HG03442 (cell line): ENCODE data around the gene DCAKD.
"Not testable (repeated sequence)": the region's sequence is repeated elsewhere in the genome, so short reads cannot be mapped to it uniquely, and the experiment has no call there.

ENCODE experiments used
- ATAC-seq: cut with Tn5 transposase; IDR thresholded peaks from one replicate; pipeline ENCODE4 v1.9.1; 2021; ENCODE audit warnings: mild to moderate bottlenecking, moderate library complexity; ENCODE audit not compliant: unreplicated experiment

The DCAKD gene

DNA sequence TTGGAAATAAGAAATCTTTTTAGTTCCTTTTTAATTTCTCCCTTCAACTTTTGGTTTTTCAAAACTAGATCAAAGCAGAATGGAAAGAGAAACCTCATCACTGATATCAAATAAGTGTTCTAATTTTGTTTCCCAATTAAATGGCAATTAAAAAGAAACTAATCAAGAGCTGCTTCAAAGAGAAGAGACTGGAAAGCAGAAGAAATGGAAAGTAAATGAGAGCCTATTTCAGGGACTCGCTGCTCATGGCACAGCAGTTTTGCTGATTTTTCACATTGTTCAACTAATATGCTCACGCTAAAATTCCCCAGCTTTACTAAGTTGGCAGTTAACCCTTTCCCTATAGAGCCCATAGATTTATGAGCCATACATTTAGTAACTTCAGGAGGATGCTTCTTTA, 16.2 kb upstream of the DCAKD start:
- no peak for ATAC-seq

DNA sequence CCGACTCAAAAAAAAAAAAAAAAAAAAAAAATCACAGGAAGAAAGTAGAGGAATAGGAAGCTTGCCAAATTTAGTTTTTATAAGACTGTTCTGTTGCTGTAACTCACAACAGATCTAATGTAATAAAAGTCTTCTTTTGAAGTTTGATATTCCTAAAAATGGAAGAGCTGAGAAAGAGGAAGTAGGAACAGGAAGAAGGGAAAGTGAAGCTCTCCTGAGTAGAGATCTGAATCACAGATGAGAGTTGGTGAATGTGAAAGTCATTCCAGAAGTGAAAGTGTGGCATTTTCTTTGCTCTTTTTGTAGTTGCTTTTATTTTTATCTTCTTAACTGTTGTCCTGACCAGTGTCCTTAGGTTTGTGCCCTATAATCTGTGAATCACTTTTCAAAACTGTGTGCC, 11.8 kb upstream of the DCAKD start:
- ATAC-seq, result no peak

DNA sequence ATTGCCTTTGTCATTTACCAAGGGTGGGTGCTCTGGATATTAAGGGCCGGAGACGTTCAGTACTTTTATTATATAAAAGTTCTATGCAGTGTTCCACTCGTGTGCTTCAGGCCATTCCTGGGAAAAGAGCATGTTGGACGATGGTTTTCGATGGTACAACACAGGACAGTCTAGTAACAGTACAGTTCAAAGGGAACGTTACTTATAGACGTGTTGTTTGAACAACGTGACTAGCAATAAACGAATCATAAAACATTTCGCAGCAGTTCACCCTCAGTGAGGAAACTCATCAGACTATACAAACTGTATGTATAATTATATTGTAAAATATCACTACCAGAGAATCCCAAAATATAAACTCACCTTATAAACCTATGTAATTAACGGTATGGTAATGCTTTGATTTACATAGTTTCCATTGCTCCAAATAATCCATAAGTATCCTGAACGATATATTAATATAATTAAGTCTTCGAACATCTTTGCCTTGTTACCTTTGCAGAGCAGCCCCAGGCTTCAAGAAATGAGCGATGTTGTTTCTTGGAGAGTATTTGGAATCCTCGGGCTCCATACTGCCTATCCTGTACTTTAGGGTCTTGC, 10.3 kb upstream of the DCAKD start:
- no peak for ATAC-seq

DNA sequence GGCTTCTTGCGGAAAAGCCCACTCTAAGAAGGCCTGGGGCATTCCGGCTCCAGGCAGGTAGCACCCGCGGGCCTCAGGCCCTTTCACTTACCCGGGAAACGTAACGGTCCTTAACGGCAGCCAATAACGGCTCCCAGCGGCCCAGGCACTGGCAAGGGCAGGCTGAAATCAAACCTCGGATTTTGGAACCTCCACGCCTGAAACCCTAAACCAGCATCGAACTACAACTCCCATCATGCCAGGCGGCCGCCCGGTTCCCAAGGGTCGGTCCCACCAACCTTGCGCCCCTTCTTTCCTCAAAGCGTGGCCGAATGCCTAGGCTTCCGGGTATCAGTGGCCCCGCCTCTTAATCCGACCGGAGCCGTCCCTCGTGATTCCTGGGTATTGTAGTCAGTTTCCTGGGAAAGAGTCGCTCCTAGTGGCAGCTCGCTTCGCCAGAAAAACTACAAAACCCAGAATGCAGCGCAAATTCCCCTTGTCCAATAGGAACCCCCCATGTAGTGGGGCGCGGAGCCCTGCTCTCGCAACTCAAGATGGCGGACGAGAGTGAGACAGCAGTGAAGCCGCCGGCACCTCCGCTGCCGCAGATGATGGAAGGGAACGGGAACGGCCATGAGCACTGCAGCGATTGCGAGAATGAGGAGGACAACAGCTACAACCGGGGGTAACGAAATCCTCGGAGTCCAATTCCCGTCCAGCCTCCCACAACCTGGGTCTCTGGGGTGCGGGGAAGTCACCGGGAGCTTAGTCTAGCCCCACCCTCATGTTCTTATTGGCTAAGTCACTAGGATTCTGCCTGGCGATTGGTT, 9.6 kb upstream of the DCAKD start, which contains the start of gene NMT1:
Gene NMT1 (plus strand): TSS at position 521 of the 809 bp plus-strand sequence. CDS start 13 bp downstream, at position 534.
- peak; percentile 85 for ATAC-seq

DNA sequence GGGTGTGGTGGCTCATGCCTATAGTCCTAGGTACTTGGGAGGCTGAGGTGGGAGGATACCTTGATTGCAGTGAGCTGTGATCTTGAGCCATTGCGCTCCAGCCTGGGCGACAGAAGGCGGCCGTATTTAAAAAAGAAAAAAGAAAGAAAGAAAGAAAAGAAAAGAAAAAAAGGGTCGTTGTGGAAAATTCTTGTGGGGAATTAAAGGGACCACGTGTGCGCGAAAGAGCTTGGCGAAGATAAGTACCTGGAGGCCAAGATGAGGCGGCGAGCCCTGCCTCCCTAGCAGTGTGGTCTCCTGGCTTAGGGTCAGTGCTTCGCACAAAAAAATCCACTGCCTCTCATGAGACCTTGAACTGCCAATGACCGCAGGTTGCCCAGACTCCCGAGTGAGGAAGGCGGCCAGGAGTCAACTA, 9.0 kb upstream of the DCAKD start:
- ATAC-seq, result peak; percentile 3

DNA sequence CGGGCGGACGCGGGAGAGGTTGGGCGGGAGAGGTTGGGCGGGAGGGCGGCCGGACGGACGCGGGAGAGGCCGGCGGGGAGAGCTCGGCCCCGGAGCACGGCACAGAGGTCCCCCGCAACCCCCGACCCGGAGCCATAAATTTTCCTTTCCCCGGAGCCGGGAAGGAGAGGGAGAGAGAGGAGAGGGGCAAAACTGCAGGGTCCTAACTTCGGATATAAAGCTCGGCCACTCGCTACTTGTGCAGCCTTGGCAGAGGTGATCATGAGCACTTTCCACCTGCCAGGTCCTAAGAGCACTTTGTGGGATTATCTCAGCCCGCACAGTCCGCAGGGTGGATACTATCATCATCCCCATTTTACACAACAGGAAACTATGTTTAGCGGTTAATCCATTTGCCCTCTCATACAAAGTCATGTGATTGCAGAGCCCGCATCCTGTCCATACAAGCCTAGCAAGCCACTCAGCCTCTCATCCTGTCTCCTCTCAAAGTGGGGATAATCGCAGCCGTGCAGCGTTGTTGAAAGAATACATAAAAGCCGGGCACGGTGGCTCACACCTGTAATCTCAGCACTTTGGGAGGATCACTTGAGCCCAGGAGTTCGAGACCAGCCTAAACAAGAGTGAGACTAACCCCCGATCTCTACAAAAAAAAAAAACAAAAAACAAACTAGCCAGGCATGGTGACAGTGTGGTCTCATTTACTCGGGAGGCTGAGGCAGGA, 780 bp upstream of the DCAKD start:
- ATAC-seq, result no peak

DNA sequence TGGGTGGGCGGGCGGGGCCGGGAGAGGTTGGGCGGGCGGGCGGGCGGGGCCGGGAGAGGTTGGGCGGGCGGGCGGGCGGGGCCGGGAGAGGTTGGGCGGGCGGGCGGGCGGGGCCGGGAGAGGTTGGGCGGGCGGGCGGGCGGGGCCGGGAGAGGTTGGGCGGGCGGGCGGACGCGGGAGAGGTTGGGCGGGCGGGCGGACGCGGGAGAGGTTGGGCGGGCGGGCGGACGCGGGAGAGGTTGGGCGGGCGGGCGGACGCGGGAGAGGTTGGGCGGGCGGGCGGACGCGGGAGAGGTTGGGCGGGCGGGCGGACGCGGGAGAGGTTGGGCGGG, 254 bp upstream of the DCAKD start:
- not testable (repeated sequence) for ATAC-seq

DNA sequence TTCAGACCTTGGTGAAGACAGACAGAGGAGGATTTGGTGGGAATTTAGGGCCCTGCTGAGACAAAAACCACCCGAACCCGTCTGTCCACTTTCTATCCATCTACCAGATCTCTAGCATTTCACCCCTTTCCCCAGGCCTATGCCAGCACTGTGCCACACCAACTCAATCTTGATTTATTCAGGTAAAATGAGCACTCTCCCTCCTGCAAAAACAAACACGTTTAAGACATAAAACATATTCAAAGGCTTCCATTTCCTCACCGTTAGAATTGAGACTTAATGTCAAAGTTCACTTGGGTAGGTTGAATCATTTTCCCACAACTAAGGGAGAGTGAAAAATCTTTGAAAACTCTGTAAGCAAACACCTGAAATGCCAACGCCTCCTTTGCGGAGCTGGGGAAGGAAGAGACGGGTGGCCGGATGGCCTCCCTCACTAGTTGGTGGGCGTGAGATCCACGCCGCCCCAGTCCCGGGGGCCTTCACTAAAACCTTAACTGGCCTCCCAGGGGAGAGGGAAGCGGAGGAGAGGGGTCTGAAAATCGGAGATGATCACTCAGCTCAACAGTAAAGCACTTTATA, 862 bp downstream of the DCAKD start:
- no peak for ATAC-seq

DNA sequence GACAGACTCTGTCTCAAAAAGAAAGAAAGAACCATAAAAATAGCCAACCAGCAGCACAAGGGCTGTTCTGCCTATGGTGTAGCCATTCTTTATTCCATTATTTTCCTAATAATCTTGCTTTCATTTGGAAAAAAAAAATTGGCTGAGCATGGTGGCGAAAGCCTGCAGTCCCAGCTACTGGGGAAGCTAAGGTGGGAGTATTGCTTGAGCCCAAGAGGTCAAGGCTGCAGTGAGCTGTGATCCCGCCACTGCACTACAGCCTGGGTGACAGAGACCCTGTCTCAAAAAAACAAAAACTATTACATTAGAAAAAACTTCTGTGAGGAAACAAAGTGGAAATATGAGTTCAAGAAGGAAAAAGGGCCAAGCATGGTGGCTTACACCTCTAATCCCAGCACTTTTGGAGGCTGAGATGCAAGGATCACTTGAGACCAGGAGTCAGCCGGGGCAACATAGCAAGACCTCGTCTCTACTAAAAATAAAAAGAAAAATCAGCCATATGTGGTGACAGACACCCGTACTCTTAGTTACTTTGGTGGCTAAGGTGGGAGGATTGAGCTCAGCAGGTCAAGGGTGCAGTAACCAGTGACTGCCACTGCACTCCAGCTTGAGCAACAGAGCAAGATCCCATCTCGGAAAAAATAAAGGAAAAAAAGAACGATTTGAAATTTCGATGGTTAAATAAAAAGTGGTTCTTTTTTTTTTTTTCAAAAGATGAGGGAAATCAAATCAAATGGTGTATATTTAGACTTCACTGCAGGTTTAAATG, 2.5 kb downstream of the DCAKD start:
- no peak for ATAC-seq

DNA sequence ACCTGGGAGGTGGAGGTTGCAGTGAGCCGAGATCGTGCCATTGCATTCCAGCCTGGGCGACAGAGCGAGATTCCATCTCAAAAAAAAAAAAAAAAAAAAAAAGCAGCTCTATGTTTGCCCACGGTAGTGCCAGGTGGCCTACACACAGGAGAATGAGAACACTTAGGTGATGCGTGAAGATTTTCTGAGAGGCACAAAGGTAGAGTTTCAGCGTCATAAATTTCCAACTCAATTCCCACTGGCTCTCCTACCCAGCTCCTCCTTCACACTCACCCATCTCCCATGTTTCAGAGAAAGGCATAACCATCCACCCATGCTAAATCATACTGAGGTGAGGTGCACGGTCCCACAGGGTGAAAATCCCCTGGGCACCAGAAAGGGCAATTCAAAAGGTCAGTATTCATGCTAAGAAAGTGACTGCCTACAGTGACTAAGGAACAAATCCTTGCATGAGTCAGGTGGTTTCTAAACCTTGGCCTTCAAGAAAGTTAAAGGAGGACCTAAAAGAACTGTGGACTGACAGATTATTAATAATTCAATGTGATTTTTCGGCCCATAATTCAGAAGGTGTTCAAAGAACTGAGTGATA, 4.8 kb downstream of the DCAKD start:
- ATAC-seq, result no peak

DNA sequence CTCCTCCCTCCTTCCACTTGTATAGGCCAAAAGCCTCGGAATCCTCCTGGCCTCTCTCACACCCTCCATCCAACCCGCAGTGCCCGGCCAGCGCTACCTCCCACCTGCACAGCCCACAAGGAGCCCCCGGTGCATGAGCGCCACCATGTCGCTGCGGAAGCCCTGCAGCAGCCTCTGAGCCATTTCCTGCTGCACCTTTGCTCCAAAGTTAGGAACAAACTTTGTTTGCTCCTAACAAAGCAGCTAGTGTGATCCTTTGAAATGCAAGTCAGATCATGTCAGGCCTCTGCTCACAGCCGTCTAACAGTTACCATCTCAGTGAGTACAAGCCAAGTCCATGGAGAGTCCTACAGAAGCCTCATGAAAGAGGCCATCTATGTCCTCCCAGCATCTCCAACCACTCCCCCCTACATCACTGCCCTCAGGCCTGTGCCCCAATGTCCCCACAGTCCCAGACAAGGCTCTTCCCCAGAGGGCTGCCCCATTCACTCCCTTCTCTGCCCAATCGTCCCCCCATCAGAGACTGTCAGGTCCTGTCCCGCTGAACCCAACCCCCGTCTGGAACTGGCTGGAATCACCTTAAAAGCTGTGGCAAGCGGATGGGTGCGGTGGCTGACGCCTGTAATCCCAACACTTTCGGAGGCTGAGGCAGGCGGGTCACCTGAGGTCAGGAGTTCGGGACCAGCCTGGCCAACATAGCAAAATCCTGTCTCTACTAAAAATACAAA, 7.5 kb downstream of the DCAKD start:
- ATAC-seq, result no peak

DNA sequence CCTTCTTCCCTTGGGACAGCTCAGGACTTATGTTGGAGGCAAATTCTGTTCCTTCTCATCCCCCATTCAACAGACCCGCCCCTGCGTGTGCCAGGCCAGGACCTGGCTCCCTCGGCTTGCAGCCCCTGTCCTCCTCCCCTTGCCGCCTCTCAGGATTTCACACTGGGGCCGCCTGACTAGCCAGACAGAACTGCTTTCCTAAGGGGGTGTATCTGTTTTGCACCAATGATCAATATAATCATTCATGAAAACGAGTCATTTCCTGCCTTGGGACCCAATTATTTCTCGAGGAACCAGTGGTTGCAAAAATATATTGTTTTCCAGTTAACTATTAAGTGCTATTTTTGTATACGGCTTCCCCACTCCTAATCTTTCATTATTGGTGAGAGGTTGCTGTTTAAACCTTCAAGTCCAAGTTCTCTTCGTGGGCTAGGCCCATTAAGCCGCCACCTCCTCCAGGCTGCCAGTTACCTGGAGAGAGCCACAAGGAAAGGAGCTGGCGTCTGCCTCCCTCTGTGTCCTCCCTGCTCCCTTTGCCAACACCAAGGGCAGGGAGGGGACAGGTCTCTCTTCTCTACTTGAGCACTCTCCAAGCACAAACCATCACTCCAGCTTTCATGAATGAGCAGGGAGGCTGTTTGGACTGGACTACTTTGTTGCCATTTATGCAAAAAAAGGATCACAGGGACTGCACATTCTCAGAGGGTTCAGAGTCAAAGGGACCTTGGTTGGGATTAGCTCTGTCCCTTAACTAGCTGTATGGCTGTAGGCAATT, 8.9 kb downstream of the DCAKD start:
- no peak for ATAC-seq

DNA sequence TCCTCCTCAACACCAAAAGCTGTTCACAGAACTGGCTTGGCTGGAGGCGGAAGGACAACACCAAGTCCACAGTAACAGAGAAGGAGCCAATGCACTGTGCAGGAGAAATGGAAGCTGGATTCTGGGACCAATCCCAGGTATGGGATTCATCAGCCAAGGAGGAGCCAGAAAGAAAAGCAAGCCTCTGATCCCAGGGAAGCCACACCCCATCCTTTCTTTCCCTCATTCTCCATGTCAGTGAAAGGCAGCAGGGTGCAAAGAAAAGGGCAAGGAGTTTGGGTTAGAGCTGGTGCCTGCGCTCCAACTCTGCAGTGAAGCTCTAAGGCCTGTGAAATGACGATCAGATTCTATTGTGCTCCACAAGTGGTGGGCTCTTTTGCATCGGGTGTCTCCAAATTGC, 11.0 kb downstream of the DCAKD start:
- ATAC-seq, result no peak

DNA sequence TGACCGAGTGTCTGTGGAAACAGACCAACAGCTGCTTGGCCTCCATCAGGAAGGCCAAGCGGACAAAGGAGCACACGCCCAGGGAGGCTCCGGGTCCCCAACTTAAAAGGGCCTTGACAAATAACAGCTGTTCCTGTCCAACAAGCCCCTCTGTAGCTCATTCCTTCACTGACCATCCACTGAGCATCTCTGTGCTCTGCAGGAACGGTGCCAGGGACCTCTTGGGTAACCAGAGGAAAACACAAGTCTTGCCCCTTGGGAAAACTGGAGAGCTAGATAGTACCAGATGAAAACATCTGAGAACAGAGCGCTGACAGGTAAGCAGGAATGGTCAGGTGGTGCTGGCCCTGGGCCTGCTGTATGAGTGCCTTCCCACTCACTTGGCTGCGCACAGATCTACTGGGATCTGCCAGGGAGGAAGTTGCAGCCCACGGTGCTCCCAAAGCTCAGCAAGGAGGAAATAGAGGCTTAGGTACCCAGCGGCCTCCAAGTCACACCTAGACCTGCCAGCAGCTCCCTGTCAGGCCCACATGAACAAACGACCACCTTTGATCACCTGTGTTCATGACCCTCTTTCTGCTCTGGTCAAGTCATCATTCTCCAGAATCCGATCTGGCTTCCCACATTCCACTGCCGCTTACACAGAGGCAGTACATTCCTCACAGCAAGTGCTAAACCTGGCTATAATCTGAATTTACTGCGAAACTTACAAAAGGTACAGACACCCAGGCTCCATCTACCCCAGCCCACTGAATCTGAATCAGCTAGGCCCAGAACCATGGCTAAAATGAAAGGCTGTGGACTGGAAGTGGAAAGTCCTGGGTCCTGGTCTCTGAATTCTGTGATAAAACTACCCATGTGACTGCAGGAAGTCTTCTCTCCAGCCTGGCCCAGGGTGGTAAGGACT, 12.5 kb downstream of the DCAKD start:
- no peak for ATAC-seq

DNA sequence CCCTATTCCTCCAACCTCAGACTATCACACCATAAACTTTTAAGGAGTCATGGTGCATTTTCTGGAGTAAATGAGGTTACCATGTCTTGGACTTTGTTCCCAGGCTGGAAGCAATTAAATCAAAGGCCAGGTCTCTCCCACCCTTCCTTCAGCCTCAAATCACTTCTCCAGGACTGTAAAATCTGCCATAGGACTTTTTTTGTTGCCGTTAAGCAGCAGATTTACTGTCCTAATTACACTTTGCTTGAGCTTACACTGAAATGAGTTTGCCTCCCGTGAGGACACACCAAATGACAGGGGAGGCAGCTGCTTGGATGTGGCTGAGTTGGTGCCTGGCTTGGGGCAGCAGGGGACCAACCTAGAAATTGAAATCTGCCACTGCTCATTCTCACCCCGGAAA, 14.7 kb downstream of the DCAKD start:
- ATAC-seq, result no peak

DNA sequence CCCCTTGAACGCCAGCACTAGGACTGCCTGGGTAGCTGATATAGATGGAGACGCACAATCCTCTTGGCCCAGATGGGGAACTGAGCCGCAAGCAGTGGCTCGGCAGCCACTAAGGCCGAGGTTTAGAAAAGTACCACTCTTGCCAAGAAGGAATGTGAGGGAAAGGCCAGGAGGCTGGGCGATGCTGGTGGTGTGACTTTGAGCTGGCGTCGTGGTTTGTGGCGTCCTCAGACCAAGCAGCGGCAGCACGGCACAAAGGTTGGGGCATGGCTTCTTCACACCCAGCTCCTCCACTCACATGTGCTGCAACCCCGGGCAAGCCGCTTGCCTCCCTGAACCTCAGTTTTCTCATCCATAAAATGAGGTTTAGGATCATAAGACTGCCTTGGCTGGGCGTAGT, 15.6 kb downstream of the DCAKD start:
- ATAC-seq, result no peak

DNA sequence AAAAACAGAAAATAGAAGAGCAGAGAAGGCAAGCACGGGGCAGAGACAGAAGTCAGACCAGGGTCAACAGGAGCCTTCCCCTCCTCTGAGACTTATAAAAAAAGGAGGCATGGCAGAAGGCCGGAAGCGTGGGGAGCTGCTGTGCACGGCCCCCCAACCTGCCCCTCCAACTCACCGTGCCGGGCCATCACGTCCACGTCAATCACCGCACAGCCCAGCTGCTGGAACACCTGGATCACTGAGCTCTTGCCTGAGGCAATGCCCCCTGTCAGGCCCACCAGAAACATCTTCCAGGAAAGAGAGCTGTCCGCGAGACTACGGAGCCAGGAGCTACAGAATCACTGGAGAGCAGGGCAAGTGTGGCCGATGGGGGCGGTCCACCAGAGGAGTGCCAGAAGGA, 16.8 kb downstream of the DCAKD start:
- no peak for ATAC-seq

DNA sequence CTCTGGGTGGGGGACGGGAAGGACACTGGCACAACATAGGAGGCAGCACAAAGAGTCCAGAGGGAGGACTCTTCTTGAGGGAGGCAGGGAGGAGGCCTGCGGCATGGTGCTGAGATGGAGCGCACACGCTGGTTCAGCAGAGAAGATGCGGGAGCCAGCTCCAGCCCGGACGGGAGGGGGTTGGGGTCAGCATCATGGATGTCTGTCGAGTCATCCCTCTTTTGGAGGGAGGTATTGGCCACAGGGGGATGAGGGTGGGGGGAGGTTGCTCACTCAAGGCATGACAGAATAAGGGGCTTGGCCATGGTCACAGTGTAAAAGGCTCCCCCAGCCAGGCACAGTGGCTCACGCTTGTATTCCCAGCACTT, 19.3 kb downstream of the DCAKD start:
- no peak for ATAC-seq
